ENCODE data around the gene NOS1.

NOS1 gene

DNA sequence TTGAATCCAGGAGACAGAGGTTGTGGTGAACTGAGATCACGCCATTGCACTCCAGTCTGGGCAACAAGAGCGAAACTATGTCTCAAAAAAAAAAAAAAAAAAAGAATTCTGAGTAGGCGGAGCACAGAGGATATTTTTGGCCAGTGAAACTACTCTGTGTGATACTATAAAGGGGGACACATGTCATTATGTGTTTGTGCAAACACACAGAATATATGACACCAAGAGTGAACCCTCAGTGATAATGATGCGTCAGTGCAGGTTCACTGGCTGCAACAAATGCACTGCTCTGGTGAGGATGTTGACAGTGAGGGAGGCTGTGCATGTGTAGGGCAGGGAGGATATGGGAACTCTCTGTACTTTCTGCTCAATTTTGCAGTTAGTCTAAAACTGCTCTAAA is 195.3 kb downstream of the NOS1 start:
- no peak for DNase-seq

DNA sequence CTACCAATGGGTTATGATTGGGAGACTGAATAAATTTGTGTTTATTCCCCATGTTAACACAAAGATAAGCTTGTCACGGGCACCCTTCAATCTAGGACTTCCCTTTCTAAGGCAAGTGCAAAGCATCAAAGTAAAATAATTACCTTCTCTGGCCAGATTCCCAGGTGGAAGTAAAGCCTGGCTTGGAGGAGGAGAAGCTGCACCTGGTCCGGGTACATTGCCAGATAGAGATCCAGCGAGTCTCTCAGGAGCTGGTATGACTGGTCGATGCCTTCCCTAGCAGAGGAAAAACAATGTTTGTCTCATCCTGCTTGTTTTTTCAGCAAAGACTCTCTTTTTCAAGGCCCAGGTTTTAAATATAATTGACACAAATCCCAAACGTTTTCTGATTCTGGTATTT is 196.1 kb downstream of the NOS1 start:
- no peak for DNase-seq

DNA sequence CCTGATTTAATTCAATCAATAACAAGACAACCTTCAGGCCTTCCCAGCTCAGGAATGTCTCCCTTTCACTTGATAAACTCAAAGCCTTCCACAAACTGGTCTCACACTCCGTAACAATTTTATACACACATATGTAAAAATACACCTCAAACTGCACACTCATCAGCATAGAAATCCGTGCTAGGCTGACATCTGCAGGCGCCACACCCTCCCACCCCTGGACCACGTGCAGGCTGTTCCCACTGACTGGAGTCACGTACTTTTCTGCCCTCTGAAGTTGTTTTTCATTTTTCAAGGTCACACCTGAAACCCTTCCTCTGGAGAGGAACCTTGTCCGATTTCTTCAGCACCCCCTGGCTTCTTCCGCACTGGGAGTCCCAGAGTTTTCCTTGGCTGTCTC is 198.8 kb downstream of the NOS1 start:
- DNase-seq, result no peak

DNA sequence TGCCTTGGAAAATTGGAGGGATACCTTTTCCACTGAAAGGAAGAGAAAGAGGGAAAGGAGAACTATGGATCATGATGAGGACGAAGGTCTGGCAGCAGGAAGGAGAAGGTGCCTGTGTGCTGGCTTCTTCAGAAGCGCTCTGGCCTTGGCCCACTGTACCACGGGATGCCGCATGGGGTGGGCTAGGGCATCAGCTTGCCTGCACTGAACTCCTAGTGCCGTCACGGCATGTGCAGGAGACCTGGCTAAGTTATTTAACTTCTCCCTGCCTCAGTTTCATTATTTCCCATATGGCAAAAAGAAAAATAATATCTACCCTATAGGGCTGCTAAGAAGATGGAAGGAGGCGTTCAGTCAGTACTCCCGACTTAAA is 199.3 kb downstream of the NOS1 start:
- DNase-seq, result no peak

DNA sequence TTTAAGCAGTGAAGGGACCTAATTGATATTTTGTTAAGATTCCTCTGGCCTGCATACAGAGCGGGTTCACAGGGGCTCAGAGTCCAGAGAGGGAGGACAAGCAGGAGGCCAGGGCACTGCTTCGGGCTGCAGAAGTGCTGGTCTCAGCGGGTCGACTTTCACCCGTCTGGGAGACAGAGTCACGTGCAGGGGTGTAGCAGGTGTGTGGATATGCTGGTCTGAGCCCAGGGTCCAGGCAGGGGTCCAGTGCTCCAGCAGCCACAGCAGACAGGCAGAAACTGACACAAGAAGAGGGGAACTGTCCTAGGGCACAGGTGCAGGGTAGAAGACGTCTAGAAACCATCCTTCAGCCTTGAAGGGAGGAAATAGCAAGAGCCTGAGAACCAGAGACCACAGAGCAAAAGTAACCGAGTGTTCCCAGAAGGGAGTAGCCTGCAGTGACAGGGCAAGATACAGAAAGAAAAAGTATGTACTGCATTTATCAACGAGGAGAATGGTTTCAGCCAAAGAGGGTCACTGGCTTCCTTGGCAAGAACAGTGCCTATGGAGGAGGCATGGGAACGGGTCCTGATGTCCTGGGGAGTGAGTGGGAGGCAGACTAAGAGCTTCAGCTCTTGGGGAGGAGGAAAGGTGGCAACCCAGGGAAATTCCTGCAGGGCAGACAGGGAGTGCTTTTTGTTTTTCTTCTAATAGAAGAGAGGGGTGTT is 199.8 kb downstream of the NOS1 start:
- DNase-seq, result no peak

DNA sequence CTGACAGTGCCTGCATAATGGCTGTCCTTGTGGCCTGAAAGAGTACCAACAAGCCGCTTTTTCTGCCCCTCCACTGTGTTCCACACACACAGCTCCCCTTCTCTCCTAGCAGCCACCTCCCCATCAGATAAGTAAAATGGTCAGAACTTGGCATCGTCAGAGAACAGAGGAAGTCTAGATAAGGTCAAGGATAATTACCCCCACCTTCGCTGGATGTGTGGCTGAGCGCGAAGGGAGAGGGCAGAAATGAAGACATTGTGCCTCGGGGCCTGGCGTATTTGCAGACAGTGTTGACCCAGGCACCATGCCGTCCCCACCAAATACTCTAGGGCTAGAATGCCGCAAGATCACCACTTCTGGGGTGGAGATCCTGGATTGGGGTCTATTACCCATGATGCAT is 201.8 kb downstream of the NOS1 start:
- DNase-seq, result no peak

DNA sequence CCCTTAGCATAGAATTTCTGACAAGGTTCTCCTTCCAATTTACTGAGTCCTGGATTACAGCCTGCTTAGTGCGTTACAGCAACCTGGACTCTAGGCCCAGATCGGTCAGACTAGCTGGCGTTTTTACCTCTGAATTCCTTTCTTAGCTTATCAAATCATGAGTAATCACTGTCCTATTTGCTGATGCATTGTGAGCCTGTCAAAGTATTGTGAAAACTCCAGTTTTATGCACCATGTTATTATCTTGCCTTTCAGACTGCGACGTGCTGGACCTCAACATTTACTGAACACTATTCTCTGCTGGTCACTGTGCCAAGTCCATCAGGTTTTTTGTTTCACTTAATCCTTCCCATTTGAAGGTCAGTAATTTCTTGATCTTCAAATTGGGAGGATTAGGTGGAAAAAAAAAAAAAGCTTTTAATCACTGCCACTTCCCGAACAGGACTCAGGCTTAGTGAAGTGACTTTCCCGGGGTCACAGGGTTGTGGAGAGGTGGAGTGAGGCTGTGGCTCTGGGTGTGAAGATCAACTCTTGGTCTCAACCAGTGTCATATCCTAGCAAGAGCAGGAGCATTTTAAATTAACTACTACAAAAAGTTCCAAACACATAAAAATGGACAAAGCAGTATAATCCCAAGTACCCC is 202.4 kb downstream of the NOS1 start:
- no peak for DNase-seq

Data from NCI-H2171 (cell line).